Measurements from ENCODE around the gene TEX261.

Gene TEX261

DNA sequence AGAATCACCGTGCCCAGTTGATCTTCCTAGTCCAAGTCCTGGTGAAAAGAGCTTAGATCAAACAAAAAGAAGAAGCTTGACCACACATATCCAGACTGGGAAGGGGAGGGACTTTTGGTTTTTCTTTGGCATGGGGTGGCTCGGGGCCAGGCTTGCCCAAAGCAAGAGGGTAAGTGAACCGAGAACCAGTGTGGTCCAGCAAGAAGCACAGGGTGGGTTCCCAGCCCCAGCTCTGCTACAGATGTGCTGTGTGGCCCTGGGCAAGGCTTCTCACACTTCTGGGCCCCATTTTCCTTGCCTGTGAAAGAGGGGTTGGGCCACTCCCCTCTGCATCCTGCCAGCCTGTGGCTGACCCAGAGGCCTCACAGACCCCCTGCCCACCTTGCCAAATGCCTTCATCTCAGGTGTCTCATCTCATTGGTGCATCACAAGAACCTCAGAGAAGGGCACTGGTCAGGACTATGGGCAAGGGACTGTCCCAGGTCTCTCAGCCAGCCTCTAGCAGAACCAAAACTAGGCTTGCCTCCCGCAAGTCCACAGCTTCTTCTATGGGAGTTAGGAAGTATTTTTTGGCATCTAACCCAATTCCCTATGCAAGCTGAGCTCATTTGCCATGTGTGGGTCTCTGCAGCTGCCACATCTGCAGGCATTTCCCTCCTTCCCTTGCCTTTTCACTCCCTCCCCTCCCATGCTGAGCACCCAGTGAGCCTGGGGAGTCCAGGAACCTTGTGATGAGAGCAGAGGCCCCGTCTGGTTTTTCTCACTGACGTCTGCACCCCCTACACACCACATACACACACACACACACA, 52.1 kb downstream of the TEX261 start:
- no CpG with 5 or more reads among the region's 6 CpGs for WGBS (ENCODE audit: insufficient coverage, insufficient read length)
- H3K36me3 ChIP-seq (ENCODE audit: control insufficient read depth, insufficient read depth, low read length), result no peaks in the 10 kb centered on the region
- DNase-seq (ENCODE audit: low read depth, low spot score), result no peak
- peaks cover 10% of the 10 kb centered on the region for H3K27me3 ChIP-seq (ENCODE audit: control insufficient read depth, insufficient read depth, low read length)
- peaks cover 10% of the 10 kb centered on the region; the same call in 1 of the 2 replicates for H3K4me1 ChIP-seq (ENCODE audit: control insufficient read depth, insufficient read depth, low read length)
- H3K4me3 ChIP-seq (ENCODE audit: low read length), result no peak overlapping the region
- no peak overlapping the region for H3K27ac ChIP-seq (ENCODE audit: low read length)
- no peaks in the 10 kb centered on the region for H3K9me3 ChIP-seq (ENCODE audit: control insufficient read depth, insufficient read depth, low read length)

DNA sequence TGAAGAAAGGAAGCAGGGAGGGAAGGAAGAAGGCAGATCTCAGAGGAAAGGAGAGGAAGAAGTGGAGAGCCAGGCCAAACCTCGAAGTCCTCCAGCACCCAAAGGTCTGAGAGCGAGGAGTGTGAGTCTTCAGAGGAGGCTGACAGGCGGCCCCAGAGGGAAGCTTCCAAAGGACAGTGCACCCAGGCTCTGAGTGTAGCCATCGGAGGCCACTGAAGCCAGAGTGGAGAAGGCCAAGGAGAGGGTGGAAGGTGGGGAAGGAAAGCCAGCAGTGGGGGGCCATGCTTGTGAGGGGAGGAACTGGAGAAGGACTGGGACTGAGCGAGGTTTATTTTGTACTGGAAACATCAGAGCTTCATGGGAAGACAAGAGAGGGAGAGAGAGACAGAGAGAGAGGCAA, 53.0 kb downstream of the TEX261 start:
- no CpG with 5 or more reads among the region's 5 CpGs for WGBS (ENCODE audit: insufficient coverage, insufficient read length)
- H3K27ac ChIP-seq (ENCODE audit: low read length), result no peak overlapping the region
- no peak for DNase-seq (ENCODE audit: low read depth, low spot score)
- peaks cover 10% of the 10 kb centered on the region; the same call in 1 of the 2 replicates for H3K4me1 ChIP-seq (ENCODE audit: control insufficient read depth, insufficient read depth, low read length)
- H3K27me3 ChIP-seq (ENCODE audit: control insufficient read depth, insufficient read depth, low read length), result peaks cover 3% of the 10 kb centered on the region; the same call in 1 of the 2 replicates
- no peaks in the 10 kb centered on the region for H3K9me3 ChIP-seq (ENCODE audit: control insufficient read depth, insufficient read depth, low read length)
- H3K4me3 ChIP-seq (ENCODE audit: low read length), result no peak overlapping the region
- H3K36me3 ChIP-seq (ENCODE audit: control insufficient read depth, insufficient read depth, low read length), result no peaks in the 10 kb centered on the region

DNA sequence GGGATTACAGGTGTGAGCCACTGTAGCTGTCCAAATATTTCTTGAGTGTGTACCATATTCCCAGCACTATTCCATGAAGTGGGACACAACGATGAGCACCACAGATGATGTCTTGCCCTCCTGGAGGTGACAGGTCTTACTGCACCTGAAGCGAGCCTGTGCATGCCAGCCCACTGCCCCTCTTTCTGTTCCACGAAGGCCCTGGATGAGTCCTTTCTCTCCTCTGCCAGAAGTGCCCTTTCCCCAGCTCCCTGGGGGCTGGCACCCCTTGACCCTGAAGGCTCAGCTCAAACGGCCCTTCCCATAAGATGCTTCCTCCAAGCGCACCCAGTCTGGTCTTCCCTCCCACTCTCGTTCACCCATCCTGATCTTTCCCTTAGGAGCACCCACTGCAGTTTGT, 53.5 kb downstream of the TEX261 start:
- no peak for DNase-seq (ENCODE audit: low read depth, low spot score)
- peaks cover 10% of the 10 kb centered on the region; the same call in 1 of the 2 replicates for H3K4me1 ChIP-seq (ENCODE audit: control insufficient read depth, insufficient read depth, low read length)
- no CpG with 5 or more reads among the region's 6 CpGs for WGBS (ENCODE audit: insufficient coverage, insufficient read length)

DNA sequence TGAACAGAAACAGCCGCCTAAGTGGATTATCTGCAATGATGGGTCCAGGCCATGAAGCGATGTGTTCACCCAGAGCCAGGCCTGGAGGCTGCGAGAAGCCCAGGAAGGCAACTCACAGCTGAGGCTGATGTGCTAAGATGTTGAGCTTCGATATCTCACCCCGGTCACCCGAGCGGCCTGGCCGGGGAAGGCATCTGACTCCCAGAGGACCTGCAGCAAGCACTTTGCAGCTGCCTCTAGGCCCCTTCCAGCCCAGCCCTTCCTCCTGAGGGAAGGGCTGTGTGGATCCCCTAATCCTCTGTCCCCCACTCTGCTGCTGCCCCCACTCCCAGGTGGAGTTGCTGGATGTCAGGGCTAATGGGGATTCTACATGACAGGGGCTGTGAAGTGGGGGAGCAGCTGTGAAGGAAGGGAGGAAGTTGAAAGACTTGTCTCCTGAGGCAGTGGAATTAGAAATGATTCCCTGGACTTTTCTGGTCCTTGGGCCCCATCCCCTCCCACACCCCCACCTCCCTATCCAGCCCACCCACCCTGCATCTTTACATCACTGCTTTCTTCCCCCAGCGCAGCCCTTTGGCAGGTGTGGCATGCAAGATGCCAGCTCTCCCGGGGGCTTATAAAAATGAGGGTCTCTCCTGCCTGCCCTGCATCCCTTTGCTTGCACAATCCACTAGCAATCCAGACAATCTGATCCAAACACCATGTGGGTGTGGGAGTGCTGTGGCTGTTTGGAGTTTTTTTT, 54.7 kb downstream of the TEX261 start:
- no peak for DNase-seq (ENCODE audit: low read depth, low spot score)
- Histone ChIP-seq H3K27me3 (ENCODE audit: control insufficient read depth, insufficient read depth, low read length) (peaks cover 3% of the 10 kb centered on the region; the same call in 1 of the 2 replicates), H3K36me3 (ENCODE audit: control insufficient read depth, insufficient read depth, low read length) (no peaks in the 10 kb centered on the region), H3K27ac (ENCODE audit: low read length) (no peak overlapping the region), H3K4me1 (ENCODE audit: control insufficient read depth, insufficient read depth, low read length) (peaks cover 10% of the 10 kb centered on the region; the same call in 1 of the 2 replicates), H3K9me3 (ENCODE audit: control insufficient read depth, insufficient read depth, low read length) (no peaks in the 10 kb centered on the region), H3K4me3 (ENCODE audit: low read length) (no peak overlapping the region)
- no CpG with 5 or more reads among the region's 10 CpGs for WGBS (ENCODE audit: insufficient coverage, insufficient read length)

More for the DNA sequence above, 53.5 kb downstream of the TEX261 start:
- Histone ChIP-seq H3K4me3 (ENCODE audit: low read length) (no peak overlapping the region), H3K9me3 (ENCODE audit: control insufficient read depth, insufficient read depth, low read length) (no peaks in the 10 kb centered on the region), H3K27me3 (ENCODE audit: control insufficient read depth, insufficient read depth, low read length) (peaks cover 3% of the 10 kb centered on the region; the same call in 1 of the 2 replicates), H3K27ac (ENCODE audit: low read length) (no peak overlapping the region), H3K36me3 (ENCODE audit: control insufficient read depth, insufficient read depth, low read length) (no peaks in the 10 kb centered on the region)

DNA sequence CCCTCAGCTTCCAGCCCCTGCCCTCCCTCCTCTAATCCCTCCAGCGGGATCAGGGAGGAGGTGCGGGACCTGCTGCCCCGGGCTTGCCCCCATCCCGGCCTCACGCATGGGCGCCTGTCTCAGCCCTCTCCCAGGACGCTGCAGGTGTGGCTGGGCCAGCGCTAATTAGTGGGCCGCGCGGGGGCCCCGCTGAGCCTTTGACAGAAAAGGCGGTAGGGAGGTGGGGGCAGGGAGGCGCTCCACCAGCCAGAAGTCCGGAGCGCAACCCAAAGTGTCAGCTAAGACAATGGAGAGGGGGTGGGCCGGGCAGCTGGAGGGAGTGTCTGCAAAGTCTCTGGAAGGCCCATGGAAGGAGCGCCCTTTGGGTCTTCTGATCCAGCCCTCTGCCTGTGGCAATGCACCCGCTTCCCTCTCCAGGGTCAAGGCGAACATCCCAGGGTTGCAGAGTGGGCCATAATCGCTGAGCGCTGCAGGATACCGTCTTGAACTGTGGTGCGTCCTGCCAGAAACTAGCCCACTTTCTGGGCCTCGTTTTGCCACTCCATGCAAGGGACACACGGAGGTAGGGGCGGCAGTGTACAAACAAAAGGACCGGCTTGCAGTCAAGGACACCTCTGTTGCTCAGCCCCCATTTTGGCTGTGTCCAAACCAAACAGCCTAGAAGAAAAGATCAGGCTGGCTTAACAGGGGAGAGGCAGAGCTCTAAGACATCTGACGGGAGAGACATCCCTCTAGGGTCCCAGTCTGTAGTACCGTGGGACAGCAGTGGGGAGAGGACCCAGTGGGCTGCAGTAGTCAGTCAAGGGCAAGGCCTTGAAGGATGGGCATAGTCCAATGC, 55.5 kb downstream of the TEX261 start:
- H3K9me3 ChIP-seq (ENCODE audit: control insufficient read depth, insufficient read depth, low read length), result no peaks in the 10 kb centered on the region
- no peaks in the 10 kb centered on the region for H3K36me3 ChIP-seq (ENCODE audit: control insufficient read depth, insufficient read depth, low read length)
- DNase-seq (ENCODE audit: low read depth, low spot score), result no peak
- H3K4me3 ChIP-seq (ENCODE audit: low read length), result no peak overlapping the region
- H3K27ac ChIP-seq (ENCODE audit: low read length), result no peak overlapping the region
- peaks cover 3% of the 10 kb centered on the region; the same call in 1 of the 2 replicates for H3K27me3 ChIP-seq (ENCODE audit: control insufficient read depth, insufficient read depth, low read length)
- WGBS (ENCODE audit: insufficient coverage, insufficient read length), result no CpG with 5 or more reads among the region's 30 CpGs
- peaks cover 10% of the 10 kb centered on the region; the same call in 1 of the 2 replicates for H3K4me1 ChIP-seq (ENCODE audit: control insufficient read depth, insufficient read depth, low read length)

DNA sequence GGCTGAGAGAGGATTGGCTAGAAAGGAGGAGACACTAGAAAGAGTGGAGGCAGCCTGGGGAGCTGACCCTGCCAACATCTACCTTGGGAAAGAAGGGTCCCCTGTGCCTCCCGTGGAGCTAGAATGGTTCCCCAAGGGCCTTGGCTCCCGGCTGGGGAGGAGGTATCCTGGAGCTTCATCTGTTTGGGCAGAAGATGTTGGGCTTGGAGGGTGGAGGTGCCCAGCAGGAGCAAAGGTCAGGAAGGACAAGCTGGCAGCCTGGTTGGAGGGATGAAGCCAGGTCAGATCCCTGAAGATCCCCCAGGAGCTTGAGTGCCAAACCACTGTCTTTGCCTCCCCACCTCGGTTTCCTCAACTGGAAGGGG, 56.1 kb downstream of the TEX261 start:
- no CpG with 5 or more reads among the region's 3 CpGs for WGBS (ENCODE audit: insufficient coverage, insufficient read length)
- H3K4me1 ChIP-seq (ENCODE audit: control insufficient read depth, insufficient read depth, low read length), result peaks cover 10% of the 10 kb centered on the region; the same call in 1 of the 2 replicates

DNA sequence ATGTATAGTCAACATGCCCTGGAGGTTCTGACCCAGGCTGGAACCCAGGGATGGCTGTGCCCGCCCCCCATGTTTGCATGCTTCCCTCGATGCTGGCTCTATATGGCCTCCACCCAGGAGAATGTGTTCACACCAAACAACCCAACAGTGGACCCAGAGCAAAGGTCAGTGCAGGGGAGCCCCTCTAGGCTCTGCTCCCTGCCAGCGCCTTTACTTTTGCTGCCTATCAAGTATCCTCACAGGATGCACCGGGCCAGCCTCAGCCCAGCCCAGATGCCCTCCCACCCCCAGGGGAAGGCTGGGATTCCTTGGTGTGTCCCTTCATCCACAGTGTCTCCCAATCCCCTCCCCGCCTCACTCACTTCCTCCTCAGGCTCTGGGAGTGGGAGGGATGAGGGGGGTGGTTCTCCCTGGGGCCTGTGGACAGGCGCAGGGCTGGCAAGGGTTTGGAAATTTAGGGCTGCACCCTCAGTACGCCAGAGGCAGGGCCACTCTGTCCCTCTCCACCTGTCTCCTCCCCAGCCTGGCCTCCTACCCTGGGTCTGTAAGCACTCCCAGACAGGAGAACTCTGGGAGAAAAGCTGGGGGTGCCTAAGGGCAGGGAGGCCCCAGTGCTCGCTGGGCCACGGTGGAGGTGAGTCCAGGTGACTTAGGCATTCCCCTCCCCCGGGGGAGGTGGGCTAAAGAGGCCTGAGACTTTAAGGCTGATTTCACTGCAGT, 56.6 kb downstream of the TEX261 start:
- Histone ChIP-seq H3K27me3 (ENCODE audit: control insufficient read depth, insufficient read depth, low read length) (peaks cover 3% of the 10 kb centered on the region; the same call in 1 of the 2 replicates), H3K27ac (ENCODE audit: low read length) (no peak overlapping the region), H3K36me3 (ENCODE audit: control insufficient read depth, insufficient read depth, low read length) (no peaks in the 10 kb centered on the region), H3K4me3 (ENCODE audit: low read length) (no peak overlapping the region), H3K9me3 (ENCODE audit: control insufficient read depth, insufficient read depth, low read length) (no peaks in the 10 kb centered on the region), H3K4me1 (ENCODE audit: control insufficient read depth, insufficient read depth, low read length) (peaks cover 9% of the 10 kb centered on the region; the same call in 1 of the 2 replicates)
- no CpG with 5 or more reads among the region's 10 CpGs for WGBS (ENCODE audit: insufficient coverage, insufficient read length)
- no peak for DNase-seq (ENCODE audit: low read depth, low spot score)

More for the DNA sequence above, 56.1 kb downstream of the TEX261 start:
- H3K27ac ChIP-seq (ENCODE audit: low read length), result no peak overlapping the region
- H3K27me3 ChIP-seq (ENCODE audit: control insufficient read depth, insufficient read depth, low read length), result peaks cover 3% of the 10 kb centered on the region; the same call in 1 of the 2 replicates
- no peaks in the 10 kb centered on the region for H3K36me3 ChIP-seq (ENCODE audit: control insufficient read depth, insufficient read depth, low read length)
- no peaks in the 10 kb centered on the region for H3K9me3 ChIP-seq (ENCODE audit: control insufficient read depth, insufficient read depth, low read length)
- H3K4me3 ChIP-seq (ENCODE audit: low read length), result no peak overlapping the region
- DNase-seq (ENCODE audit: low read depth, low spot score), result no peak

DNA sequence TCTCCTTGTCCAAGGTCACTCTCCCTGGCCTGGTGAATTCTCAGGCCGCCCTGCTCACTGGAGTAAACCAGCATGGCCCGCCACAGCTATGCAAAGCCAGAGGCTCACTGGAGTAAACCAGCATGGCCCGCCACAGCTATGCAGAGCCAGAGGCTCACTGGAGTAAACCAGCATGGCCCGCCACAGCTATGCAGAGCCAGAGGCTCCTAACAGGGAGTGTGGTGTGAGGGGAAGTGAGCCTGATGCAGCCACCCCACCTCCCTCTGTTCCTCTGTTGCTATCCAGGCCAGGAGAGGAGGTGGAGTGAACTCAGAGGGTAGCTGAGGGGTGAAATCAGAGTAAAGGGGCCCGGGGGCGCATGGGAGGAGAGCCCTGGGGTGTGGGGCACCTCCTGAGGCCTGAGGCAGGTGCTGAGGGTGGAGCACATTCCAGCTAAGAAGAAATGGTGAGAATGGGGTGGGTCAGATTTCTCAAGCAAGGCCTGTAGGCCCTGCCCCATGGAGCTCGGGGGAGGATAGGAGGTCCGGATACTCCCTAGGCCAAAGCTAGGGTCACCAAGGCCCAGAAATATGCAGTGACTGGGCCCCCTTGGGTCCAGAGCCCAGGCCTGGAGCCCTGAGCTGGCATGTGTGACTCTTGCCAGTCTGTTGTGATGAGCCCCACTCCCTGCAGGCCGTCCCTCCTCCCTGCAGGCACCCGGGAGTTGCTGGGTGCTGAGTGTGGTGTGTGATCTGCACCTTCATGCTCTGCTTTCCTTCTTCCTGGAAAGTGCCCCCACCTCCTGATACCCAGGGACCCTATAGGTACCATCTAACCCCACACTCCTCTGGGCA, 57.5 kb downstream of the TEX261 start:
- no peak for DNase-seq (ENCODE audit: low read depth, low spot score)
- Histone ChIP-seq H3K27me3 (ENCODE audit: control insufficient read depth, insufficient read depth, low read length) (peaks cover 3% of the 10 kb centered on the region; the same call in 1 of the 2 replicates), H3K9me3 (ENCODE audit: control insufficient read depth, insufficient read depth, low read length) (no peaks in the 10 kb centered on the region), H3K27ac (ENCODE audit: low read length) (no peak overlapping the region), H3K4me3 (ENCODE audit: low read length) (no peak overlapping the region), H3K4me1 (ENCODE audit: control insufficient read depth, insufficient read depth, low read length) (peaks cover 9% of the 10 kb centered on the region; the same call in 1 of the 2 replicates), H3K36me3 (ENCODE audit: control insufficient read depth, insufficient read depth, low read length) (no peaks in the 10 kb centered on the region)
- WGBS (ENCODE audit: insufficient coverage, insufficient read length), result no CpG with 5 or more reads among the region's 10 CpGs

Measured in iPS DF 6.9 (cell line).